GM21576 (cell line): ENCODE data around the gene GMNC.
A peak's percentile ranks its signal among the peaks of the same experiment; 100 is the strongest.

Experiments
- ATAC-seq: cut with Tn5 transposase; IDR thresholded peaks from one replicate; pipeline ENCODE4 v1.9.1; 2021; ENCODE audit warnings: mild to moderate bottlenecking, moderate library complexity; ENCODE audit not compliant: unreplicated experiment

GMNC gene

GRCh38 chr3:190853464-190853863 is 9.0 kb downstream of the GMNC start:
- ATAC-seq, result no peak

- no peak for ATAC-seq
Observed at GRCh38 chr3:190849607-190850006, 12.9 kb downstream of the GMNC start.

- no peak for ATAC-seq
Observed at GRCh38 chr3:190848870-190849269, 13.6 kb downstream of the GMNC start.

GRCh38 chr3:190847436-190847835 is 15.1 kb downstream of the GMNC start:
- ATAC-seq, result no peak

- no peak for ATAC-seq
Observed at GRCh38 chr3:190840146-190840545, 22.3 kb downstream of the GMNC start.

- no peak for ATAC-seq
Observed at GRCh38 chr3:190831225-190831624, 31.3 kb downstream of the GMNC start.

- no peak for ATAC-seq
Observed at GRCh38 chr3:190830031-190830430, 32.5 kb downstream of the GMNC start.

- no peak for ATAC-seq
Observed at GRCh38 chr3:190826018-190826417, 36.5 kb downstream of the GMNC start.

GRCh38 chr3:190825386-190826016 is 37.0 kb downstream of the GMNC start:
- no peak for ATAC-seq

- ATAC-seq, result peak; percentile 85
Observed at GRCh38 chr3:190811775-190812480, 50.6 kb downstream of the GMNC start.

- ATAC-seq, result no peak
Observed at GRCh38 chr3:190810957-190811356, 51.5 kb downstream of the GMNC start.

- ATAC-seq, result no peak
Observed at GRCh38 chr3:190809351-190809750, 53.1 kb downstream of the GMNC start.

- ATAC-seq, result no peak
Observed at GRCh38 chr3:190807719-190808375, 54.6 kb downstream of the GMNC start.
